VCaP (cell line): ENCODE results near the gene WDR18.

Experiments used
- H3K27ac ChIP-seq: fragments of 450-650 bp; 2 replicates; pipeline ENCODE4 v1.5.1; 2017
- CTCF ChIP-seq: fragments of 450-650 bp; conservative IDR thresholded peaks from 2 replicates; pipeline ENCODE4 v1.5.1; 2017; ENCODE audit warnings: mild to moderate bottlenecking, moderate library complexity

Gene WDR18

GRCh38 chr19:939922-940321 lies 44.2 kb upstream of the WDR18 start:
- TF ChIP-seq CTCF: no peak
- peak overlapping the region; percentile 92 for H3K27ac ChIP-seq

GRCh38 chr19:940591-941291 lies 43.4 kb upstream of the WDR18 start:
- TF ChIP-seq CTCF: peak; percentile 22; the same call in 1 of the 2 replicates
- H3K27ac ChIP-seq: peak overlapping the region; percentile 92

DNA sequence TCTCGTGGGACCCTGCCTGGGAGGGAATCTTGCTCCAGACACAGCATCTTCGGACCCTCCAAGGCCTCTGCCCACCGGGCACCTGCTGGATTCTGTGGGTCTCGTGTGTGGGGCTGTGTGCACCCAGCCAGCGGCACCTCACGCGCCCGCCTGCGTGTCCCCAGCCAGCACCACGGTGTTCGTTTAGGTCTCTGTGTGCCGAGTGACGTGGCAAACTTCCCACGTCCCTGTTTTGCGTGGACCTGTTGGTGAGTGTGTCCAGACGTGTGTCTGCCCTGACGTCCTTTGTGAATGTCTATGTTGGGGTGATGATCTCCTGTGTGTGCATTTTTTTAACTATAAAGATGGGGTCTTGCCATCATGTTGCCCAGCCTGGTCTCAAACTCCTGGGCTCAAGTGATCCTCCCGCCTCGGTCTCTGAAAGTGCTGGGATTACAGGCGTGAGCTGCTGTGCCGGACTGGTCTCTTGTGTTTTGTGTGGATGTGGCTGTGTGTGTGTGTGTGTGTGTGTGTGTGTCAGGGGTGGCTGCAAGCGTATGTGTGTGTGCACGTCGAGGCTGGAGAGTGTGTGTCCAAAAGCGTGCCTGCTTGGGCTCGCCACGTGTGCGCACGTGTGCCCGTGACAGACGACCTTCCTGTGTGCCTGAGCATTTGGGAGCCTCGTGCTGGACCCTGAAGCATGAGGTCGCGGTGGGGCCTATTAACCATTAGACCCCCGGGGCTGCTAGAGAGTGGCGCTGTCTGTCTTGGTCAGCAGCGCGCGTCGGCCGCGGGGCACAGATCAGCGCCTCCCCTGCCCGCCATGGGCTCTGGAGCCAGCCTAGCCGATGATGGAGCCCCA lies 42.6 kb upstream of the WDR18 start:
- peak overlapping the region; percentile 92 for H3K27ac ChIP-seq
- no peak for TF ChIP-seq CTCF

DNA sequence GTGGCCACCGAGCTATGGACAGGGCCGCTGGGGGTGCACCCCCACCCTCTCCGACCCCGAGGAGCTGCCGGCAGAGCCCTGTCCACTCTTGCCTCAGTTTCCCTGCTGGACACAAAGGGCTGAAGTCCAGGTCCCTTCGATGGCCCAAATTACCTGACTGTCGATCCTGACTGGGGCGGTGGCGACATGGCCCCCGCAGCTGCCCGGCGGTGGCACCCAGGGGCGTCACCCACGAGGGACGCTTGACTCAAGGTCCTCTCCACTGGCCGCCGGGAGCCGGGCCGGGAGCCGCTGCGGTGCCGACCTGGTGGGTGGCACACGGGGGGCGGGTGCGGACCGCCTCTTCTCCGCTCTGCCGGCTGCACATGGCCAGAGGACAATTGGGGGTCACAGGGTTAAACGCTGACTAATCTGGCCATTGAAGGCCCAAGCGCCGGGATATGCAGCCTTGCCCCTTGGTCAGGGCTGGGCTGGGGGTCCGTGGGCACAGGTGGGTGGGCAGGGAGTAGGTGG lies 42.0 kb upstream of the WDR18 start:
- TF ChIP-seq CTCF: no peak
- peak overlapping the region; percentile 92 for H3K27ac ChIP-seq

GRCh38 chr19:943551-944170 lies 40.5 kb upstream of the WDR18 start:
- no peak for TF ChIP-seq CTCF
- H3K27ac ChIP-seq: no peak overlapping the region

DNA sequence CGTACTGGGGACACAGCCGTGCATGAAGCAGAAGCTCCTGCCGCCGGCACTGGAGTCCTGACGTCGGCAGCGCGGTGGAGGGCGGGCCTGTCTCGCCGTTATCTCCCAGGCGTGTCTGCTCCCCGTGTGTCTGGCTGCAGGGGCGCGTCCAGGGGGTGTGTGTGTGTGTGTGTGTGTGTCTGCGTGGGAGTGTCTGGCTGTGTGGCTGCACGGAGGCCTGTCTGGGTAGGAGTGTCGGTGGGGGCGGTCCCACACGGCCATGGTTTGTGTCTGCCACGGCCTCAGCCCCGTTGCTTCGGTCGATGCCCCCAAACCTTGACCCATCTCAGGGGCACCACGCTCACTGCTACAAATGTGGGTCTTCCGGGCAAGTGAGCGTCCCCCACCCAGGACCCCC lies 40.0 kb upstream of the WDR18 start:
- TF ChIP-seq CTCF: no peak

GRCh38 chr19:944663-945241 lies 39.4 kb upstream of the WDR18 start:
- no peak for TF ChIP-seq CTCF
- 0 out of 2 replicates have a peak overlapping the region, but pooled peaks have one; percentile 8 for H3K27ac ChIP-seq

More for the DNA sequence above, 40.0 kb upstream of the WDR18 start:
- H3K27ac ChIP-seq: no peak overlapping the region
